ENCODE results near the gene ANO7. TPM values are rescaled to one million over a fixed set of nuclear protein-coding genes. Genes with fewer than 3 reads are reported as not detected.

Gene ANO7
- total and polyA plus RNA-seq, 2 of the 13 experiments (the other 11 are each of a cell fraction or from before 2014, with no cell fraction given): 4.1 to 4.9 TPM

DNA sequence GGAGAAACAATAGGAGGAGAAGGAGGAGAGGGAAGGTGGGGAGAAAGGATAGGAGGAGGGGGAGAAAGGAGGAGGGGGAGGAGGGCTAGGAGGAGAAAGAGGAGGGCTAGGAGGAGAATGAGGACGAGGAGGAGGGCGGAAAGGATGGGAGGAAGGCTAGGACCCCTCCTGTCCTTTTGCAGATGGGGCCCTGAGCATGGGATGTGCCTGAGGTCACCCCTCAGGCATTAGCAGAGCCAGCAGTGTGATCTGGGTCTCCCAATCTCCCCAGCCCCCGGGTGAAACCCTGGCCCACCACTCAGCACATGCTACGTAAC is 601 bp upstream of the ANO7 start:
- no peak overlapping the region for H3K27ac ChIP-seq (ENCODE audit: extremely low read length, insufficient read depth, low read length)
- H3K4me2 ChIP-seq (ENCODE audit: low read depth, low read length): no peak overlapping the region
- WGBS (ENCODE audit: low lambda C conversion rate): 48% methylated on average over 4 of the region's 4 CpGs
- ChIA-PET POLR2A (no interaction called here), CTCF (ENCODE audit: low intra/inter-chr PET ratio, low total read pairs) (no interaction called here)
- no peak overlapping the region for H3K9ac ChIP-seq (ENCODE audit: insufficient read depth, low read depth, low read length)
- H3K4me1 ChIP-seq (ENCODE audit: insufficient read depth, low read length): peaks cover 23% of the 10 kb centered on the region
- TF ChIP-seq ZNF331 (CRISPR knock-in tag; IDR thresholded peaks at IDR 0.05): no peak
- no peak for TF ChIP-seq ZNF614 (CRISPR knock-in tag; IDR thresholded peaks at IDR 0.05; ENCODE audit: borderline replicate concordance)
- no peak for TF ChIP-seq U2AF1 (optimal IDR thresholded peaks at IDR 0.05; ENCODE audit: low read depth, low read length)
- TF ChIP-seq, protein P1, sequence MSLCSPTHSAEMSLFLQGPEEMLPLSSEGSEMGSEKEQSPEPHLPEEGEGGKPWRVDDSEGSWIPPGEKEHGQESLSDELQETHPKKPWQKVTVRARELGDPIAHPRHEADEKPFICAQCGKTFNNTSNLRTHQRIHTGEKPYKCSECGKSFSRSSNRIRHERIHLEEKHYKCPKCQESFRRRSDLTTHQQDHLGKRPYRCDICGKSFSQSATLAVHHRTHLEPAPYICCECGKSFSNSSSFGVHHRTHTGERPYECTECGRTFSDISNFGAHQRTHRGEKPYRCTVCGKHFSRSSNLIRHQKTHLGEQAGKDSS (CRISPR knock-in tag; IDR thresholded peaks at IDR 0.05; ENCODE audit: borderline replicate concordance, low read depth): no peak
- no peak for TF ChIP-seq SSRP1 (CRISPR knock-in tag; IDR thresholded peaks at IDR 0.05)
- no peak for TF ChIP-seq ZNF451 (CRISPR knock-in tag; IDR thresholded peaks at IDR 0.05)
- TF ChIP-seq ZNF570 (CRISPR knock-in tag; IDR thresholded peaks at IDR 0.05; ENCODE audit: borderline replicate concordance): no peak
- no peak for TF ChIP-seq ATF7-NPFF (CRISPR knock-in tag; IDR thresholded peaks at IDR 0.05; ENCODE audit: low read depth)
- no peak for TF ChIP-seq ZNF10 (CRISPR knock-in tag; IDR thresholded peaks at IDR 0.05; ENCODE audit: borderline replicate concordance, low read depth)
- TF ChIP-seq KLF6 (CRISPR knock-in tag; IDR thresholded peaks at IDR 0.05): no peak
- TF ChIP-seq GFI1 (CRISPR knock-in tag; IDR thresholded peaks at IDR 0.05; ENCODE audit: borderline replicate concordance): no peak
- no peak for TF ChIP-seq PCBP2 (optimal IDR thresholded peaks at IDR 0.05; ENCODE audit: low read depth, low read length, poor library complexity, severe bottlenecking)
- no peaks in the 10 kb centered on the region for H3K9me3 ChIP-seq (ENCODE audit: low read length)
- H4K20me1 ChIP-seq (ENCODE audit: insufficient read depth, low read length): no peaks in the 10 kb centered on the region
- no peak for FAIRE-seq
- H2AFZ ChIP-seq (ENCODE audit: low read length): no peak overlapping the region
- ATAC-seq: no peak
- peaks cover 8 to 45% of the 10 kb centered on the region in 2 experiments for H3K27me3 ChIP-seq (ENCODE audit: control insufficient read depth in 1 of 2, insufficient read depth in 2 of 2, low read length in 2 of 2)
- intact Hi-C loops (cut with micrococcal nuclease; ENCODE audit: unreplicated experiment): no loop called here
- no TSS peak for BruUV-seq (replicated peaks)
- no peak for DNase-seq (ENCODE audit: low spot score)
- H3K36me3 ChIP-seq (replicated peaks in 1 of 2; ENCODE audit: control insufficient read depth in 1 of 2, insufficient read depth in 2 of 2, low read length in 2 of 2): peaks cover 0 to 2% of the 10 kb centered on the region in 2 experiments; a peak in 2 of 5 replicates
- H3K79me2 ChIP-seq (ENCODE audit: insufficient read depth, low read length): no peaks in the 10 kb centered on the region
- H3K4me3 ChIP-seq (replicated peaks in 1 of 3; ENCODE audit: insufficient read depth in 1 of 3, low read depth in 2 of 3, low read length in 3 of 3): 0 out of 6 replicates have a peak overlapping the region, but pooled peaks of 1 of the 3 experiments have one; percentile 34
- in situ Hi-C loops (cut with HindIII; ENCODE audit: extremely low pct_ligation_motif_present, low pct_unique_long_range_greater_than_20kb): no loop called here
